ENCODE results near the gene SHISA8.

DNA sequence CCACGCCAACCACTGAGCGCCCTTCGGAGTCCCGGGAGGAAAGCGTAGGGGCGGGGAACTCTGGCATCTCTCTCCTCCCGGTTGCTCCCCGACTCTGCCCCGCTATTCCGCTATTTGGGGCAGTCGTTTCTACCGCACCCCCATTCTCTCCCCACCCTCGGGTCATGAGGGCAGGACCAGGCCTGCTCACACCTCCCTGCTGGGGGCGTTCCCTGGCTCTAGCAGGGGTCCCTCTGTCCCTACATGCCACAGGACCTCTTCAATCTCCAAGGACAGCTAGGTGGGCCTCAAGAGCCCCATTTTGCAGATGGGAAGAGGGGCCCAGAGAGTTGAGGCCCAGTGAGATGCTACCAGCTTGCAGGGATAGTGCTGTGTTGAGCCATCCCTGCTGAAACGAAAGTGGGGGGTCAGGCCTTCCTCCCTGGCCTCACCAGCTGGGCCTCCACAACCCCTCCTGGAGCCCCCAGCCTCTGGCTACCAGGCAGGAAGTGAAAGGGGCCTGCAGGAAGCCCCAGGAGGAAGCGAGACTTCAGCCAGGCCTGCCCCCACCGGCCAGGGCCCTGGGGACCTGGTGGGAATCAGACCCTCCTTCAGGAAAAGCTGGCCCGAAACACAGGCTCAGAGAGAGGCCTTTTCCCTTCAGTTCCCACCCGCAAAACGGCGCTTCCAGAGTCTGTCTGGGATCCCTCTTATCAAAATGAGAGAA is 5.5 kb upstream of the SHISA8 start:
- no peak for TF ChIP-seq GATA3 (IDR thresholded peaks at IDR 0.05; ENCODE audit: low read depth, low read length)
- no peak for TF ChIP-seq GATA2 (IDR thresholded peaks at IDR 0.05; ENCODE audit: low read depth, low read length)
